GM04504 (cell line): Measurements from ENCODE around the gene EIF3M.
"Not testable (repeated sequence)": the region's sequence is repeated elsewhere in the genome, so short reads cannot be mapped to it uniquely, and the experiment has no call there.

ENCODE experiments used
- DNase-seq: peaks from one replicate; pipeline ENCODE4 v3.0.0-alpha.2; 2012; ENCODE audit warnings: low read depth

The EIF3M gene

DNA sequence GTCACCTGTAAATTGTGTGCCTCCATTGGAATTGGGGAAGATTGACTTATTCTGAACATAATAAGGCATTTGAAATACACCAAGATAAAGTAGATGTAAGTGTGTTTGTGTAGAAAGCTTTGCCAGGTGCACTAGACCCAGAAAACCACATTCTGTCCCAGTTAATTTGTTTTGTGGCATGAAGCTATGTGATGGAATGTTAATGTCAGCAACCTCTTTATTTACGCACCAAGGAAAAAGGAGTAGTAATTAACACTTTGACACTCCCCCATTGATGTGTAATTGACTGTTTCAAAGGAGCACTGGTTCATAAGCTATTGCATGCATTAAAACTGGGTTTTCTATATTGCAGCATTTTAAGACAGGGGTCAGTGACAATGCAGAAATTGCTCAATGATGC, 14.3 kb downstream of the EIF3M start:
- no peak for DNase-seq

DNA sequence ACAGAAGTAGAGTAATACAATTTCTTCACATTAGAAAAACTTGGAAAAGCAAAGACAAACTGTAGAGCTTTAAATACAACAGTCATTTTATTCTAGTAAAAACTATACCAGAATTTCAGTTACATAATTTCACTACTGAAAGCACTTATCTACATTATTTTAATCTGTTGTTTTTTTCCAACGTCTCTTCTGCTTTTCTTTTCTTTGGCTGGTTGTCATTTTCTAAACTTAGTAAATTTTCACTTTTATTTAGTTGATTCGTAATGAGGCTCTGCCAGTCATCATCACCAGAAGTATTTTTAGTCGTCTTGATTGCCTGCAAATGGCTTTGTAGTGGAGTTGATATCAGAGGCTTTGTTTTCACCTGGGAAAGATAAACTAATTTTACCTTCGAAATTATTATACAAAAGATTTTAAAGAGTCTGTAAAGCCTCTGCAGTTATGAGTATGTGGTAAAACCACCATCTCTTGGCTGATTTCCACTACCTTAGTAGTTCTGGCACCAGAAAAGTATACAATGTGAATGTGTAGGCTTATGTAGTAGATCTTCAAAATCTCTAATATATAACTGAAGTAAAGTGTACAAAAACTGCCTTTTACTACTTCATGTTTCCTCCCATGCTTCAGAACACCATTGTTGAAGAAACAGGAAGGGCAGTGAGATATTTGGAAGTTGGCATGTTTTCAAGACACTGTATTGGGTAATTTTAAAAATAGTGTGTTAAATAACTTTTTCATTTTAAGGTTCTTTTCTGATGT, 19.2 kb downstream of the EIF3M start:
- DNase-seq, result no peak

DNA sequence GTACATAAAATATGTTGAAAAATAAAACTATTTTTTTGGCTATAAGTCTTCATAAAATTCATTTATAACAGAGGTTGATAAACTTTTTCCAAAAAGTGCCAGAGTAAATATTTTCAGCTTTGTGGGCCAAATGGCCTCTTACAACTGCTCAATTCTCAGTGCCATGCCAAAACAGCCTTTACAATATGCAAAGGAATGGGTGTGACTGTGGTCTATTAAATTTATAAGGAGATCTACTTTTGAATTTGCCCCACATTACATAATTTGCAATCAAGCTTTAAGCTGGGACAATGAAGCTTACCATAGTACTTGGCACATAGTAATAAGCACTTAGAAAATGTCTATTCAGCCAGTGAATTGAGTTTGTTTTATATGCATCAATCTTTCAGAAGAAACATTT, 22.6 kb downstream of the EIF3M start:
- no peak for DNase-seq

DNA sequence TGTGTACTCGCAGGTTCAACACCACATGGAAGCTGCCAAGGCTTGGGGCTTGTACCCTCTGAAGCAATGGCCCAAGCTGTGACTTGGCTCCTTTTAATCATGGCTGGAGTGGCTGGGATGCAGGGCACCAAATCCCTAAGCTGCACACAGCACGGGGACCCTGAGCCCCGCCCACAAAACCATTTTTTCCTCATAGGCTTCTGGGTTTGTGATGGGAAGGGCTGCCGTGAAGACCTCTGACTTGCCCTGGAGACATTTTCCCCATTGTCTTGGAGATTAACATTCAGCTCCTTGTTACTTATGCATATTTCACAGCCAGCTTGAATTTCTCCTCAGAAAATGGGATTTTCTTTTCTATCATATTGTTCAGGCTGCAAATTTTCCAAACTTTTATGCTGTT, 25.2 kb downstream of the EIF3M start:
- DNase-seq, result not testable (repeated sequence)

DNA sequence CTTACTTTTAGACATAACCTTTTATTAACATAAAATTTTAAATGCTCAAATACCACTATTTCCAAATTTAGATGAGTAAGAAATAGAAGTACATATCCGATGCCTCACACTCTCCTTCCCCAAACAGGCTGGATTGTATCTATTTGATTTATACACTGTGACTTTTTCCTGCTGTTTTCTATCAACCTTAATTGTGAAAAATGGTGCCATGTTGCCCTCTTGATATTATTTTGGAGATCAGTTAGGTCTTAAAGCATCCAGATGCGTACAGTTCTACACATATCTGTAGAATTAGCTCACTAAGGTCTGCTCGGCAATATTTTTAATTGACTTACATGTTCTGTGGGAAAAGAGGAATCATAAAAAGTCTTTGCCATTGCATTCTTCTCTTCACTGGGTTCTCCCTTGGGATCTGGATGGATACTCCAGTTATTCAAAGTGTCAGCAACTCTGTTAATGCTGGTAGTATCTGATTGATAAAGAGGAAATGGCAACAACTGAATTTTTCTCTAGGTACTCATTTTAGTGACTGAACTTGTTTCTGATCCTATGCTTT, 27.2 kb downstream of the EIF3M start:
- no peak for DNase-seq

DNA sequence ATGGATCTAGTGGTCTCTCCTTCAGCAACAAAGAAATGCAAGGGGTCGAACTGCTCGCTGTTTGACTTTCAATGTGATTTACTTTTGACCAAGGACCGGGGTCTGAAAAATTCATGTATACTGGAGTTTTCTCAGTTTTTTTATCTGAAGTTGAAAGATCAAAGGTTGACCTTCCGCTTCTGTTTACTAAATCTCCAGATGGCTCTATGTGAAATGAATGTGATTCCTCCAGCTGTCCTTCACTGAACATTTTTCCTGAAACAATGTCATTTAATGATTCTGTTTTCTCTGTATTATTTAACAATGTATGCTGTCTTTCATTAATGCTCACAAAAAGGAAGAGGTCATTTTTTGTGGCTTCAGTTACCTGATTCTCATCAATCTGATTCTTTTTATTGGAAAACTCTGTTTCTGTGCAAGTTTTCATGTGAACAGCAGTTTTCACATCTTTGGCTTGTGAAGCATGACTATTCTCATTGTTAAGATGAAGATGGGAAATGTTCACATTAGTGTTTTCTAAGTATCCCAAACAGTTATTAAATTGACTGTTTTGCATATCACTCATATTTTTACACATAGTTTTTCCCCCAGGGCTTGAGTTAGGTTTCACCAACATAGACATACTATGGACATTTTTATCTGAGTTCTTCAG, 30.0 kb downstream of the EIF3M start:
- DNase-seq, result no peak

DNA sequence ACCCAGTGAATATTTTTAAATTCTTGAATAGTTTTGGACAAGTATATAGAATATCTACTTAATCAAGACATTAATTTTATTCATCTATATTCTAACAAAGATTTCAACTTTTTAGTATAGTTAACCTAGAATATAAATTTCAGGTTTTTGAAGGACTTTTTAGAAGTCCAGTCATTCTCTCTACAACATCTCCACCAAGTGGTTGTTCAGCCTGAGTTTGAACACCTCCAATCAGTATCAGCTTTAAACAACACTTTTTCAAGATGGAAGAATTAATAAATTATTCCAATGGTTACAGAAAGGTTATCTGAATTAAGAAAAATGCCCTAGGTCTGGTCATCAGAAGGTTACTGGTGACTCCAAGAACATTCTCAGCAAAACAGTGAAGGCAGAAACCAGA, 31.8 kb downstream of the EIF3M start:
- no peak for DNase-seq

DNA sequence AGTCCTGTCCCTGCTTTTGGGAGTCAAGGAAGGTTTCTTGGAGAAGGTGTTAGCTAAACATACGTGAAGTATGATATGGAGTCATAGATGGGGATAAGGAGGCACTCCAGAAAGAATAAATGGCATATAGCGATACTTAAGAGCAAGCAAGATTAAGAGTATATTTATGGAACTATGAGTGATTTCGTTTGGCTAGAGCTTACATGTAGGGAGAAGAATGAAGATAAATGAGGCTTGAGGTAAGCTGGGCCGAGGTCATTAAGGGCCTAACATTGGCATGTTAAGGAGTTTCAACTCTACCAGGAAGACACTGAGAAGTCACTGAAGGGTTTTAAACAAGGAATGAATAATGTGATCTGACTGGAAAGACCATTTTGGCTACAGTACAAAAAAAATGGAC, 33.3 kb downstream of the EIF3M start:
- no peak for DNase-seq

DNA sequence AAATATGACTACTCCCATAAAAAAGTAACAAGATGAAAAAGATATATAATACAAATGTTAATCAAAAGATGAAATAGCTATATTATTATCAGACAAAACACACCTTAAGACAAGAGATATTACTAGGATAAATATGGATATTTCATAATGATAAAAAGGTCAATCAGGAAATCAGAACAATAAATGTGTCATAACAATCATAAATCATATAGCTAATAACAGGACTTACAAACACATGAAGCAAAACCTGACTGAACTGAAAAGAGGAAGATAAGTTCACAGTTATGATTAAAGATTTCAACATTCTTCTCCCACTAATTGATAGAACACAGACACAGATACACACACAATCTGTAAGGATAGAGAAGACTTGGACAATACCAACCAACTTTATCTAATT, 47.2 kb downstream of the EIF3M start:
- no peak for DNase-seq

DNA sequence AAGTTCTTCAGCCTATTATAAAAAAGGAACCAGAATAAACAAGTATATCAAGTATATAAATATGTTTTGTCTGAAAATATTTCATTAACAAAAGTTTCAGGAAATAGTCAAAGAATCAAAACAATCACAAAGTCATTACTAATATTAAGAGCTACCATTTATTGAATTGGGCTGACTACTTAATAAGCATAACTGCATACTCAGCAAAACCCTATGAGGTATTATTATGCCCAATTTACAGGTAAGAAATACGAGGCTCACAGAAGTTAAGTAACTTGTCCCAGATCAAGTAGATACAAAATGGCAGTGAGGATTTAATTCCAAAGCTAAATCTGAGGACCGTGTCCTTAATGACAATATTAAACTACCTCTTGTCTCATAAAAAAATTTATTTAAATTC, 52.2 kb downstream of the EIF3M start:
- DNase-seq, result no peak

DNA sequence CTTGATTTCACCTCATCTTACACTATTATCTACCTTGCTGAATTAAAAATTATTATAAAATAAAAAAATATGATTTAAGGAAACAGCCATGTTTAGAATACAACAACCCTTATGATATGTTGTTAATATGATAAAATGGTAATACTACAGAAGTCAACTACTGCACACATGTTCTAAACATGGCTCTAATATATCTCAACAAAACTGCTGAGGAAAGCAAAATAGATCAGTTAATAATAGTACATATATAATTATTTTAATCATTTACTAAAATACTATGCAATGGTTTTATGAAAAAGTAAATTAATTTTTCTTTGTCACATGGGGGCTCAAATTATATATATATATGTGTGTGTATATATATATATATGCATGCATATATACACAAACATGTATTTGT, 57.7 kb downstream of the EIF3M start:
- no peak for DNase-seq

DNA sequence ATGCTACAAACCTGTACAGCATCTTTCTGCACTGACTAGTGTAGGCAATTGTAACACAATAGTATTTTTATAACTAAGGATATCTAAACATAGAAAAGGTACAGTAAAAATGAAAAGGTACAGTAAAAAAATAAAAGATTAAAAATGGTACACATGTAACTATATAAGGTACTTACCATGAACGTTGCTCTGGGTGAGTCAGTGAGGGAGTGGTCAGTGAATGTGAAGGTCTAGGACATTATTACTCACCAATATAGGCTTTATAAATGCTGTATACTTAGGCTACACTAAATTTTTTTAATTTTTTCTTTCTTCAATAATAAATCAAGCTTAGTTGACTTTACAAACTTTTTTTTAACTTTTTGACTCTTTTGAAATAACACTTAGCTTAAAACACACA, 59.9 kb downstream of the EIF3M start:
- DNase-seq, result no peak
